A172 (cell line): Measurements from ENCODE around the gene NIPBL. TPM values are rescaled to one million over a fixed set of nuclear protein-coding genes. Genes with fewer than 3 reads are reported as not detected.
"Not testable (repeated sequence)": the region's sequence is repeated elsewhere in the genome, so short reads cannot be mapped to it uniquely, and the experiment has no call there.

Source experiments
- DNase-seq: peaks from one replicate; pipeline ENCODE4 v3.0.0-alpha.2; 2015; ENCODE audit warnings: low spot score
- total RNA-seq: library from RNA; depleted of rRNA; stranded (reverse); fragments of >200 nt; shearing (Covaris generic); gene quantifications from 2 replicates; pipeline ENCODE4 v1.2.3, GENCODE V29; 2014

Gene NIPBL
- total RNA-seq, 1 experiment from 2014 or later = 12.3 TPM

- DNase-seq = no peak
Observed at GRCh38 chr5:37034955-37035354, 158.4 kb downstream of the NIPBL start.

GRCh38 chr5:37037840-37038239 lies 161.3 kb downstream of the NIPBL start:
- DNase-seq = no peak

GRCh38 chr5:37039824-37040223 lies 163.3 kb downstream of the NIPBL start:
- no peak for DNase-seq

- no peak for DNase-seq
Observed at GRCh38 chr5:37043693-37044092, 167.1 kb downstream of the NIPBL start.

GRCh38 chr5:37044120-37044519 lies 167.6 kb downstream of the NIPBL start:
- no peak for DNase-seq

- DNase-seq = no peak
Observed at GRCh38 chr5:37045703-37046102, 169.1 kb downstream of the NIPBL start.

- DNase-seq = no peak
Observed at GRCh38 chr5:37047947-37048346, 171.4 kb downstream of the NIPBL start.

- no peak for DNase-seq
Observed at GRCh38 chr5:37054391-37054790, 177.8 kb downstream of the NIPBL start.

GRCh38 chr5:37055383-37055990 lies 178.9 kb downstream of the NIPBL start:
- DNase-seq = peak; percentile 10

GRCh38 chr5:37056762-37057161 lies 180.2 kb downstream of the NIPBL start:
- no peak for DNase-seq

GRCh38 chr5:37060030-37060429 lies 183.5 kb downstream of the NIPBL start:
- no peak for DNase-seq

- DNase-seq = no peak
Observed at GRCh38 chr5:37063739-37064138, 187.2 kb downstream of the NIPBL start.

GRCh38 chr5:37064442-37064841 lies 187.9 kb downstream of the NIPBL start:
- no peak for DNase-seq

- DNase-seq = no peak
Observed at GRCh38 chr5:37071487-37071886, 194.9 kb downstream of the NIPBL start.

GRCh38 chr5:37071901-37072581 lies 195.5 kb downstream of the NIPBL start:
- DNase-seq = peak; percentile 62

GRCh38 chr5:37075399-37075950 lies 198.9 kb downstream of the NIPBL start:
- DNase-seq = no peak

- DNase-seq = no peak
Observed at GRCh38 chr5:37077146-37077545, 200.6 kb downstream of the NIPBL start.

GRCh38 chr5:37080697-37081096 lies 204.1 kb downstream of the NIPBL start:
- no peak for DNase-seq

GRCh38 chr5:37082977-37083376 lies 206.4 kb downstream of the NIPBL start:
- not testable (repeated sequence) for DNase-seq

GRCh38 chr5:37086026-37086425 lies 209.5 kb downstream of the NIPBL start:
- DNase-seq = not testable (repeated sequence)

- peak; percentile 20 for DNase-seq
Observed at GRCh38 chr5:37086466-37087173, 210.1 kb downstream of the NIPBL start.

GRCh38 chr5:37088009-37088408 lies 211.4 kb downstream of the NIPBL start:
- no peak for DNase-seq
